Ascending aorta (tissue), 2 donors: Measurements from ENCODE around the gene SCN10A. TPM values are rescaled to one million over a fixed set of nuclear protein-coding genes. Genes with fewer than 3 reads are reported as not detected.

Experiments
- DNase-seq, 2 donors: peaks; one replicate each; pipeline ENCODE4 v3.0.0-alpha.2; 2019; ENCODE audit warnings: low spot score in 2 of 2
- H3K27ac ChIP-seq, 2 donors: fragments of 200-600 bp; sonication (generic); one replicate each; pipeline ENCODE4 v1.5.1; 2016 to 2017; ENCODE audit warnings: mild to moderate bottlenecking in 1 of 2
- H3K27me3 ChIP-seq: fragments of 200-600 bp; sonication (generic); one replicate; pipeline ENCODE4 v1.5.1; 2017
- H3K36me3 ChIP-seq, 2 donors: fragments of 200-600 bp; sonication (generic); one replicate each; pipeline ENCODE4 v1.5.1; 2016
- H3K4me1 ChIP-seq, 2 donors: fragments of 200-600 bp; sonication (generic); one replicate each; pipeline ENCODE4 v1.5.1; 2016 to 2017; ENCODE audit warnings: mild to moderate bottlenecking in 1 of 2
- H3K4me3 ChIP-seq, 2 donors: fragments of 200-600 bp; sonication (generic); one replicate each; pipeline ENCODE4 v1.5.1; 2016 to 2017; ENCODE audit warnings: mild to moderate bottlenecking in 1 of 2
- H3K9me3 ChIP-seq, 2 donors: fragments of 200-600 bp; sonication (generic); one replicate each; pipeline ENCODE4 v1.5.1; 2016
- CTCF ChIP-seq, 3 experiments: fragments of 200-600 bp in 2 of 3; fragments of 450-650 bp in 1 of 3; sonication (generic) in 2 of 3; IDR thresholded peaks; one replicate each; pipeline ENCODE4 v1.5.1; 2016 to 2019; ENCODE audit warnings: antibody characterized with exemption in 3 of 3, mild to moderate bottlenecking in 1 of 3, moderate library complexity in 1 of 3
- intact Hi-C: fragments of 100-400 bp; cut with DNase I; formaldehyde crosslinking; loops from one replicate; pipeline ENCODE4 v1.15.1; 2023
- total RNA-seq: library from RNA; depleted of rRNA; stranded (reverse); fragments of >200 nt; gene quantifications from one replicate; pipeline ENCODE4 v1.1.0, GENCODE V29; 2016

SCN10A gene
- total RNA-seq, 1 donor from 2014 or later: not detected

GRCh38 chr3:38690185-38690584, 125.8 kb downstream of the SCN10A start:
- H3K36me3 ChIP-seq: no peaks in the 10 kb centered on the region

GRCh38 chr3:38689774-38690173, 126.2 kb downstream of the SCN10A start:
- intact Hi-C loops: no loop called here
- H3K27ac ChIP-seq: no peak overlapping the region
- H3K4me3 ChIP-seq: no peak overlapping the region
- no peak for DNase-seq
- no peaks in the 10 kb centered on the region for H3K36me3 ChIP-seq
- H3K4me1 ChIP-seq: no peaks in the 10 kb centered on the region
- no peaks in the 10 kb centered on the region for H3K27me3 ChIP-seq
- TF ChIP-seq CTCF (IDR thresholded peaks at IDR 0.05): no peak
- no peaks in the 10 kb centered on the region for H3K9me3 ChIP-seq

More at GRCh38 chr3:38690185-38690584, 125.8 kb downstream of the SCN10A start:
- Histone ChIP-seq H3K9me3 (no peaks in the 10 kb centered on the region), H3K4me3 (no peak overlapping the region), H3K27me3 (no peaks in the 10 kb centered on the region), H3K4me1 (no peaks in the 10 kb centered on the region), H3K27ac (no peak overlapping the region)
- no peak for TF ChIP-seq CTCF (IDR thresholded peaks at IDR 0.05)
- no peak for DNase-seq
- intact Hi-C loops: no loop called here

- H3K36me3 ChIP-seq: no peaks in the 10 kb centered on the region
- H3K9me3 ChIP-seq: no peaks in the 10 kb centered on the region
- intact Hi-C loops: no loop called here
- no peak overlapping the region for H3K4me3 ChIP-seq
- H3K27ac ChIP-seq: no peak overlapping the region
- no peak for DNase-seq
- no peak for TF ChIP-seq CTCF (IDR thresholded peaks at IDR 0.05)
- H3K4me1 ChIP-seq: no peaks in the 10 kb centered on the region
- no peaks in the 10 kb centered on the region for H3K27me3 ChIP-seq
Measured at GRCh38 chr3:38689346-38689745, 126.7 kb downstream of the SCN10A start.

GRCh38 chr3:38687321-38687720, 128.7 kb downstream of the SCN10A start:
- H3K4me1 ChIP-seq: no peaks in the 10 kb centered on the region
- DNase-seq: no peak
- no peak for TF ChIP-seq CTCF (IDR thresholded peaks at IDR 0.05)
- H3K4me3 ChIP-seq: no peak overlapping the region
- H3K27me3 ChIP-seq: no peaks in the 10 kb centered on the region
- H3K36me3 ChIP-seq: no peaks in the 10 kb centered on the region
- H3K9me3 ChIP-seq: no peaks in the 10 kb centered on the region
- intact Hi-C loops: no loop called here
- no peak overlapping the region for H3K27ac ChIP-seq

- Histone ChIP-seq H3K36me3 (no peaks in the 10 kb centered on the region), H3K4me3 (no peak overlapping the region), H3K4me1 (no peaks in the 10 kb centered on the region), H3K27me3 (no peaks in the 10 kb centered on the region), H3K27ac (no peak overlapping the region), H3K9me3 (no peaks in the 10 kb centered on the region)
- no peak for DNase-seq
- intact Hi-C loops: no loop called here
- TF ChIP-seq CTCF (IDR thresholded peaks at IDR 0.05): no peak
Measured at GRCh38 chr3:38684546-38684945, 131.5 kb downstream of the SCN10A start.

GRCh38 chr3:38669668-38670067, 146.3 kb downstream of the SCN10A start:
- Histone ChIP-seq H3K4me3 (no peak overlapping the region), H3K4me1 (no peaks in the 10 kb centered on the region), H3K27me3 (no peaks in the 10 kb centered on the region), H3K27ac (no peak overlapping the region), H3K36me3 (no peaks in the 10 kb centered on the region), H3K9me3 (no peaks in the 10 kb centered on the region)
- TF ChIP-seq CTCF (IDR thresholded peaks at IDR 0.05): no peak
- intact Hi-C loops: no loop called here
- DNase-seq: no peak
